22Rv1 (cell line): ENCODE measurements around the gene ZMAT5.

Experiments used
- ZFX ChIP-seq: fragments of 450-650 bp; IDR thresholded peaks from 2 replicates; pipeline ENCODE4 v1.6.1; 2017; ENCODE audit warnings: antibody characterized with exemption, borderline replicate concordance
- TF ChIP-seq, protein P1 (sequence below): fragments of 450-650 bp; IDR thresholded peaks from 2 replicates; pipeline ENCODE4 v1.5.1; 2017; ENCODE audit warnings: mild to moderate bottlenecking

- no peak for TF ChIP-seq ZFX
- TF ChIP-seq, protein P1, sequence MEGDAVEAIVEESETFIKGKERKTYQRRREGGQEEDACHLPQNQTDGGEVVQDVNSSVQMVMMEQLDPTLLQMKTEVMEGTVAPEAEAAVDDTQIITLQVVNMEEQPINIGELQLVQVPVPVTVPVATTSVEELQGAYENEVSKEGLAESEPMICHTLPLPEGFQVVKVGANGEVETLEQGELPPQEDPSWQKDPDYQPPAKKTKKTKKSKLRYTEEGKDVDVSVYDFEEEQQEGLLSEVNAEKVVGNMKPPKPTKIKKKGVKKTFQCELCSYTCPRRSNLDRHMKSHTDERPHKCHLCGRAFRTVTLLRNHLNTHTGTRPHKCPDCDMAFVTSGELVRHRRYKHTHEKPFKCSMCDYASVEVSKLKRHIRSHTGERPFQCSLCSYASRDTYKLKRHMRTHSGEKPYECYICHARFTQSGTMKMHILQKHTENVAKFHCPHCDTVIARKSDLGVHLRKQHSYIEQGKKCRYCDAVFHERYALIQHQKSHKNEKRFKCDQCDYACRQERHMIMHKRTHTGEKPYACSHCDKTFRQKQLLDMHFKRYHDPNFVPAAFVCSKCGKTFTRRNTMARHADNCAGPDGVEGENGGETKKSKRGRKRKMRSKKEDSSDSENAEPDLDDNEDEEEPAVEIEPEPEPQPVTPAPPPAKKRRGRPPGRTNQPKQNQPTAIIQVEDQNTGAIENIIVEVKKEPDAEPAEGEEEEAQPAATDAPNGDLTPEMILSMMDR = no peak
Measured at GRCh38 chr22:29707471-29707870, 59.3 kb downstream of the ZMAT5 start.
